K562 (cell line): ENCODE results near the gene ARHGAP15. TPM values are rescaled to one million over a fixed set of nuclear protein-coding genes. Genes with fewer than 3 reads are reported as not detected.
A peak's percentile ranks its signal among the peaks of the same experiment; 100 is the strongest.

ENCODE experiments used
- ATAC-seq: fragments of 200-7000 bp; cut with Tn5 transposase; 3 replicates; pipeline ENCODE4 v1.9.1; 2020; ENCODE audit warnings: moderate library complexity
- BruUV-seq: library from RNA; stranded (reverse); fragments of 400-500 nt; replicated peaks from 2 replicates; lab custom pipeline; 2021; lab: Mats Ljungman, UMichigan
- CTCF ChIA-PET: fragments of 300-600 bp; formaldehyde crosslinking; extraction: SDS; loops from one replicate; lab custom pipeline; 2021; ENCODE audit warnings: low intra/inter-chr PET ratio; lab: Yijun Ruan, JAX
- POLR2A ChIA-PET: fragments of 300-600, 350-650 bp; sonication (Branson Sonifier 250); formaldehyde crosslinking; extraction: SDS; loops from one replicate; lab custom pipeline; 2021; ENCODE audit warnings: antibody characterized with exemption, inconsistent platforms; lab: Yijun Ruan, JAX
- DNase-seq, 4 experiments: peaks; one replicate each; pipeline versions ENCODE4 v3.0.0 to v3.0.0-alpha.2; 2011 to 2018; ENCODE audit warnings: low spot score in 3 of 4, mixed read lengths in 3 of 4; ENCODE audit errors: extremely low read depth in 1 of 4
- FAIRE-seq: peaks from 2 replicates; lab custom pipeline; 2011; peaks lifted over from hg19 to GRCh38; lab: Jason Lieb, UNC
- H2AFZ ChIP-seq: 2 replicates; pipeline ENCODE4 v1.6.0; 2011; ENCODE audit warnings: low read depth, low read length, control low read depth, inconsistent platforms
- H3K27ac ChIP-seq: fragments of 200-600 bp; 3 replicates; pipeline ENCODE4 v1.8.0; 2011; ENCODE audit warnings: low read depth, mild to moderate bottlenecking, control low read depth, inconsistent platforms, low read length, moderate library complexity, mixed read lengths; ENCODE audit errors: extremely low read depth
- H3K27me3 ChIP-seq, 2 experiments: fragments of 300-600 bp in 1 of 2; 2 replicates in 1 of 2; 3 replicates in 1 of 2; pipeline versions ENCODE4 v1.6.0 to v1.8.0; 2011; ENCODE audit warnings: inconsistent platforms in 2 of 2, low read length in 2 of 2, mild to moderate bottlenecking in 1 of 2, mixed read lengths in 1 of 2, moderate library complexity in 1 of 2; ENCODE audit not compliant: control insufficient read depth in 2 of 2, insufficient read depth in 2 of 2
- H3K36me3 ChIP-seq: fragments of 300-600 bp; 3 replicates; pipeline ENCODE4 v1.8.0; 2011; ENCODE audit warnings: mild to moderate bottlenecking, low read length, inconsistent platforms; ENCODE audit not compliant: control insufficient read depth, insufficient read depth
- H3K4me1 ChIP-seq, 2 experiments: fragments of 200-600 bp in 1 of 2; replicated peaks in 1 of 2; 2 replicates in 1 of 2; 3 replicates in 1 of 2; pipeline versions ENCODE4 v1.5.1 to v1.8.0; 2011; ENCODE audit warnings: inconsistent platforms in 2 of 2, low read length in 2 of 2, mild to moderate bottlenecking in 1 of 2, mixed read lengths in 1 of 2, moderate library complexity in 1 of 2; ENCODE audit not compliant: control insufficient read depth in 2 of 2, insufficient read depth in 2 of 2
- H3K4me2 ChIP-seq: 2 replicates; pipeline ENCODE4 v1.6.1; 2011; ENCODE audit warnings: low read length, control low read depth, inconsistent platforms, mixed read lengths; ENCODE audit not compliant: insufficient read depth
- H3K4me3 ChIP-seq: fragments of 200-600 bp; sonication (generic), shearing (Covaris generic); 2 replicates; pipeline ENCODE4 v1.5.1; 2016; ENCODE audit warnings: control low read depth, inconsistent platforms
- H3K79me2 ChIP-seq: fragments of 200-600 bp; 3 replicates; pipeline ENCODE4 v1.8.0; 2011; ENCODE audit warnings: low read length, inconsistent platforms; ENCODE audit not compliant: control insufficient read depth, insufficient read depth
- H3K9ac ChIP-seq, 2 experiments: 2 replicates each; pipeline versions ENCODE4 v1.6.0 to v1.6.1; 2011; ENCODE audit warnings: low read depth in 2 of 2, low read length in 2 of 2, control low read depth in 1 of 2, inconsistent platforms in 1 of 2, mild to moderate bottlenecking in 1 of 2, mixed read lengths in 1 of 2; ENCODE audit not compliant: insufficient read depth in 1 of 2
- H3K9me1 ChIP-seq: one replicate; pipeline ENCODE4 v1.6.0; 2011; ENCODE audit warnings: inconsistent platforms, mild to moderate bottlenecking, low read length, moderate library complexity; ENCODE audit not compliant: control insufficient read depth, insufficient read depth
- H3K9me3 ChIP-seq: replicated peaks from 2 replicates; pipeline ENCODE4 v1.5.1; 2011; ENCODE audit warnings: low read depth, low read length, inconsistent platforms; ENCODE audit not compliant: control insufficient read depth, insufficient read depth
- H4K20me1 ChIP-seq: replicated peaks from 2 replicates; pipeline ENCODE4 v1.6.1; 2011; ENCODE audit warnings: low read length, inconsistent platforms, mixed read lengths; ENCODE audit not compliant: control insufficient read depth, insufficient read depth
- ATF7 ChIP-seq: fragments of 450-650 bp; IDR thresholded peaks from 2 replicates; pipeline ENCODE4 v1.7.1; 2014; ENCODE audit warnings: mild to moderate bottlenecking, moderate library complexity
- MYC ChIP-seq, 2 experiments: fragments of 250-450 bp in 1 of 2; sonication (Bioruptor Pico) in 1 of 2; IDR thresholded peaks; 2 replicates each; pipeline versions ENCODE4 v1.5.1 to v1.6.1; 2012 to 2021; ENCODE audit warnings: low read depth in 2 of 2, borderline replicate concordance in 1 of 2, improper control_type of control experiment in 1 of 2, low read length in 1 of 2, mild to moderate bottlenecking in 1 of 2, moderate library complexity in 1 of 2
- TRIM28 ChIP-seq: fragments of 450-650 bp; IDR thresholded peaks from 2 replicates; pipeline ENCODE4 v1.6.1; 2017
- ZNF232 ChIP-seq: sonication (generic); formaldehyde crosslinking; IDR thresholded peaks from 2 replicates; pipeline ENCODE4 v1.8.0; 2022; ENCODE audit warnings: mild to moderate bottlenecking, missing genetic modification reagents
- ZNF644 ChIP-seq: fragments of 200-800 bp; sonication (Bioruptor generic); IDR thresholded peaks from 2 replicates; pipeline ENCODE4 v1.6.1; 2016; ENCODE audit warnings: low read depth, missing genetic modification characterization, missing compliant biosample characterization
- ZNF764 ChIP-seq: fragments of 250-450 bp; sonication (Bioruptor Pico); IDR thresholded peaks from 2 replicates; pipeline ENCODE4 v1.4.0; 2020; ENCODE audit warnings: low read depth, mild to moderate bottlenecking, moderate library complexity
- WGBS: fragments of 100-300 bp; shearing (Covaris generic); methylation state at CpG from one replicate; pipeline ENCODE4 v1.1.6; 2016; ENCODE audit warnings: low coverage, mixed read lengths; ENCODE audit not compliant: insufficient coverage; ENCODE audit errors: missing lambda C conversion rate; 5-methylcytosine and 5-hydroxymethylcytosine counted together
- in situ Hi-C: fragments of 300-500 bp; cut with MboI; formaldehyde crosslinking; loops from 4 replicates; pipeline ENCODE4 v1.15.0; 2018; ENCODE audit warnings: inconsistent platforms, mixed read lengths
- intact Hi-C: fragments of 100-400 bp; cut with micrococcal nuclease; formaldehyde crosslinking; loops from 2 replicates; pipeline ENCODE4 v1.14.2; 2022
- polyA plus RNA-seq, 8 experiments: library from polyadenylated mRNA; depleted of rRNA in 4 of 8; stranded (reverse) in 5 of 8; unstranded in 3 of 8; fragments of >200 nt; fragmentation: Nextera tagmentation in 2 of 8; fragmentation: Illumina TruSeq in 1 of 8; extraction: Ambion mirVana in 2 of 8; extraction: Trizol in 1 of 8; gene quantifications; 2 replicates each; pipeline versions ENCODE4 v1.2.1 to v1.2.3, GENCODE V29; 2011 to 2014; ENCODE audit warnings: inconsistent platforms in 1 of 8, missing spikeins in 1 of 8
- total RNA-seq, 7 experiments: library from RNA; depleted of rRNA in 6 of 7; stranded (reverse); fragments of >200 nt in 6 of 7; fragmentation: Illumina TruSeq in 2 of 7; extraction: Trizol in 2 of 7; gene quantifications; 2 replicates each; pipeline versions ENCODE4 v1.2.1 to v1.2.3, GENCODE V29; 2011 to 2021; ENCODE audit warnings: low replicate concordance in 1 of 7
- TF ChIP-seq, protein P1 (sequence below): sonication (generic); formaldehyde crosslinking; IDR thresholded peaks from 2 replicates; pipeline ENCODE4 v1.8.0; 2022; ENCODE audit warnings: mild to moderate bottlenecking, missing genetic modification reagents, borderline replicate concordance
- TF ChIP-seq, protein P2 (sequence below), 2 experiments: fragments of 450-650 bp in 1 of 2; sonication (generic) in 1 of 2; formaldehyde crosslinking in 1 of 2; IDR thresholded peaks; 2 replicates each; pipeline versions ENCODE4 v1.7.1 to v1.9.0; 2016 to 2022; ENCODE audit warnings: inconsistent platforms in 1 of 2, mild to moderate bottlenecking in 1 of 2, missing genetic modification reagents in 1 of 2

The ARHGAP15 gene
- total and polyA plus RNA-seq, 9 of the 15 experiments (the other 6 are each of a cell fraction or from before 2014, with no cell fraction given): 1.5 to 17.9 (median 7.9) TPM

DNA sequence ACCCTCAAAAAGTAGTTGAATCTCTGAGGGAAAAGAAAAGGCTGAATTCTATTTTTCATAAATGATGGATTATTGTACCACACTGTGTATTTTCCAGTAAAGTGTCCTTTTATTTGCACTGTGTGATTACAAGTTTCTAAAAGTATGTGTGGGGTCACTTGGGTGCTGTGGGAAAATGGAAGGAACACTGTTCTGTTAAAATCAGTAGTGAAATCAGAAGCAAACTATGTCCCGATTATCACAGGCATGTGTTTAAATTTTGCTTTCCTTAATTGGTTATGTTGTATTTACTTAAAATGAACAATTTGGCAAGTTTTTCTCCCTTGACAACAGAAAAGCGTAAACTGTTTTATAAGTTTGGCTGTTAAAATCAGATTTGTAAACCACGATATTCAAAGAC lies 353.1 kb downstream of the ARHGAP15 start:
- Histone ChIP-seq H2AFZ (no peak overlapping the region), H3K79me2 (no peaks in the 10 kb centered on the region), H3K36me3 (no peaks in the 10 kb centered on the region), H3K9me3 (no peaks in the 10 kb centered on the region), H3K27me3 (no peaks in the 10 kb centered on the region), H4K20me1 (no peaks in the 10 kb centered on the region), H3K4me2 (no peak overlapping the region), H3K27ac (no peak overlapping the region), H3K9ac (no peak overlapping the region), H3K4me3 (no peak overlapping the region), H3K9me1 (no peaks in the 10 kb centered on the region), H3K4me1 (no peaks in the 10 kb centered on the region)
- ChIA-PET POLR2A (no interaction called here), CTCF (no interaction called here)
- DNase-seq (no peak), ATAC-seq (no peak), FAIRE-seq (peak; percentile 11)
- in situ Hi-C loops (no loop called here), intact Hi-C loops (no loop called here)
- TF ChIP-seq, protein P1, sequence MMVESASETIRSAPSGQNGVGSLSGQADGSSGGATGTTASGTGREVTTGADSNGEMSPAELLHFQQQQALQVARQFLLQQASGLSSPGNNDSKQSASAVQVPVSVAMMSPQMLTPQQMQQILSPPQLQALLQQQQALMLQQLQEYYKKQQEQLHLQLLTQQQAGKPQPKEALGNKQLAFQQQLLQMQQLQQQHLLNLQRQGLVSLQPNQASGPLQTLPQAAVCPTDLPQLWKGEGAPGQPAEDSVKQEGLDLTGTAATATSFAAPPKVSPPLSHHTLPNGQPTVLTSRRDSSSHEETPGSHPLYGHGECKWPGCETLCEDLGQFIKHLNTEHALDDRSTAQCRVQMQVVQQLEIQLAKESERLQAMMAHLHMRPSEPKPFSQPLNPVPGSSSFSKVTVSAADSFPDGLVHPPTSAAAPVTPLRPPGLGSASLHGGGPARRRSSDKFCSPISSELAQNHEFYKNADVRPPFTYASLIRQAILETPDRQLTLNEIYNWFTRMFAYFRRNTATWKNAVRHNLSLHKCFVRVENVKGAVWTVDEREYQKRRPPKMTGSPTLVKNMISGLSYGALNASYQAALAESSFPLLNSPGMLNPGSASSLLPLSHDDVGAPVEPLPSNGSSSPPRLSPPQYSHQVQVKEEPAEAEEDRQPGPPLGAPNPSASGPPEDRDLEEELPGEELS (CRISPR knock-in tag): no peak
- TF ChIP-seq ATF7 (no peak), ZNF764 (no peak), ZNF232 (CRISPR knock-in tag) (no peak), MYC (IDR thresholded peaks at IDR 0.05; ENCODE audit: low read depth, low read length) (no peak), MYC (CRISPR knock-in tag; IDR thresholded peaks at IDR 0.05; ENCODE audit: borderline replicate concordance, low read depth) (no peak), ZNF644 (tag) (no peak), TRIM28 (no peak)
- TF ChIP-seq, protein P2, sequence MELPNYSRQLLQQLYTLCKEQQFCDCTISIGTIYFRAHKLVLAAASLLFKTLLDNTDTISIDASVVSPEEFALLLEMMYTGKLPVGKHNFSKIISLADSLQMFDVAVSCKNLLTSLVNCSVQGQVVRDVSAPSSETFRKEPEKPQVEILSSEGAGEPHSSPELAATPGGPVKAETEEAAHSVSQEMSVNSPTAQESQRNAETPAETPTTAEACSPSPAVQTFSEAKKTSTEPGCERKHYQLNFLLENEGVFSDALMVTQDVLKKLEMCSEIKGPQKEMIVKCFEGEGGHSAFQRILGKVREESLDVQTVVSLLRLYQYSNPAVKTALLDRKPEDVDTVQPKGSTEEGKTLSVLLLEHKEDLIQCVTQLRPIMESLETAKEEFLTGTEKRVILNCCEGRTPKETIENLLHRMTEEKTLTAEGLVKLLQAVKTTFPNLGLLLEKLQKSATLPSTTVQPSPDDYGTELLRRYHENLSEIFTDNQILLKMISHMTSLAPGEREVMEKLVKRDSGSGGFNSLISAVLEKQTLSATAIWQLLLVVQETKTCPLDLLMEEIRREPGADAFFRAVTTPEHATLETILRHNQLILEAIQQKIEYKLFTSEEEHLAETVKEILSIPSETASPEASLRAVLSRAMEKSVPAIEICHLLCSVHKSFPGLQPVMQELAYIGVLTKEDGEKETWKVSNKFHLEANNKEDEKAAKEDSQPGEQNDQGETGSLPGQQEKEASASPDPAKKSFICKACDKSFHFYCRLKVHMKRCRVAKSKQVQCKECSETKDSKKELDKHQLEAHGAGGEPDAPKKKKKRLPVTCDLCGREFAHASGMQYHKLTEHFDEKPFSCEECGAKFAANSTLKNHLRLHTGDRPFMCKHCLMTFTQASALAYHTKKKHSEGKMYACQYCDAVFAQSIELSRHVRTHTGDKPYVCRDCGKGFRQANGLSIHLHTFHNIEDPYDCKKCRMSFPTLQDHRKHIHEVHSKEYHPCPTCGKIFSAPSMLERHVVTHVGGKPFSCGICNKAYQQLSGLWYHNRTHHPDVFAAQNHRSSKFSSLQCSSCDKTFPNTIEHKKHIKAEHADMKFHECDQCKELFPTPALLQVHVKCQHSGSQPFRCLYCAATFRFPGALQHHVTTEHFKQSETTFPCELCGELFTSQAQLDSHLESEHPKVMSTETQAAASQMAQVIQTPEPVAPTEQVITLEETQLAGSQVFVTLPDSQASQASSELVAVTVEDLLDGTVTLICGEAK (IDR thresholded peaks at IDR 0.05): no peak
- TF ChIP-seq, protein P2 (CRISPR knock-in tag; IDR thresholded peaks at IDR 0.05): no peak
- 30% methylated on average over 3 of the region's 3 CpGs for WGBS
- BruUV-seq: no TSS peak
